HG02798 (cell line): ENCODE data around the gene PSMA5.

Source experiments
- ATAC-seq: cut with Tn5 transposase; IDR thresholded peaks from one replicate; pipeline ENCODE4 v1.9.1; 2021; ENCODE audit warnings: mild to moderate bottlenecking; ENCODE audit not compliant: unreplicated experiment, poor library complexity

PSMA5 gene

DNA sequence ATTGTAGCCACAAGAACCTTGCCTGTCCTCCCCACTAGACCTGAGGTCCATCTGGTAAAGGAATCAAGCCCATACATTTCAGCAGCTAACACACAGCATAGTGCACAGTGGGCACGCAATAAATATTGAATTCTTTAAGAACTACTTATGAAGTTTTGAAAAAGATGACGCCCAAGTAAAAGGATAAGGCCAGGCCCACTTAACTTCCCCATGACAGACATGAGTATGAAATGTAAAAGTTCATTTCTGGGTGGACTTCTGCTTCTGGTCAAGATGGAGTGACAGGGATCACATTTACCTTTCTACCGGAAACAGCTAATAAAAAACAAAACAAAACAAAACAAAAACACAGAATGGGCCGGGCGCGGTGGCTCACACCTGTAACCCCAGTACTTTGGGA lies 54.0 kb downstream of the PSMA5 start:
- no peak for ATAC-seq

DNA sequence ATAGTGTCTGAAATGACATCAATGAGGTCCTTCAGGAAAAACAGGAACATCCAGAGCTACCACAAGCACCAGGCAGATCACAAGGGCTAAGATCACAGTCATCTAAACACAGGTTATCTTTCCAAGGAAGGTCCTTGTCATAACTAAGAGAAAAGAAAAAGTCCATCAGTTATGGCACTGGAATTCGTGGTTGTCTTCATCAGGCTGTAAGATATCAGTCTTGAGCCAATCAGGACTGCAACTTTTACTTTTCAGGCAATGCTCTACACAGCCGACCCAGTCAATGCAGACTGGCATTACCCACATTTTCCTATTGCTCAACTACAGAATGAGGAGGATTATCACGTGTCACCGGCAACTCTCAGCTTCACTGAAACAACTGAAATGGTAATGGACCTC lies 54.9 kb downstream of the PSMA5 start:
- no peak for ATAC-seq

DNA sequence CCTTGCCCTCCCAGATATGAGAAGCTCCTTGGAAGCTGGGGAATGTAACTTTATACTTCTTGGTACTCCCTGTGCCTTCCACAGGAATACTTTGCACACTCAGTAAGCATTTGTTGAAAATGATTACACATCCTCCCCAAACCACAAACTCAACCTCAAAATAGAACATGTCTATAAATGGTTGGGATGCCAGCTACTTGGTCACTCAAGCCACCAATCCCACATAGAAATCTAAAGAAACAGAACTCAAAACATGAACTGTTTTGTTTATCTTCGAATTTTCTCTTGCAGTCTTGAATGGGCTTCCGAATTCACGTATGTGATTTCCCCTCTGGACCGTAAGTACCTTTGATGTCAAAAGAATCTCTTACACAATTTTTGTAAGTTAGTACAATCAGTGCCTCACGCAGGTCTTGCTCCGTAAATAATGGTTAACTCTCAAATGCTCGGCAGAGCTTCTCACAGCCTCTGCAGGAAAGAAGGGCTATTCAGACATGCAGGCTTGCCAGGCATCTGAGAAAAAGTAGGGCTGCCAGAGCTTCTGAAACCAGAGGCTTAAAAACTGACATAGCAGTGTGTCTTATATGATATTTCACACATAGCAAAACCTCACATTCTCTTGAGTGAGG lies 55.4 kb downstream of the PSMA5 start:
- no peak for ATAC-seq

DNA sequence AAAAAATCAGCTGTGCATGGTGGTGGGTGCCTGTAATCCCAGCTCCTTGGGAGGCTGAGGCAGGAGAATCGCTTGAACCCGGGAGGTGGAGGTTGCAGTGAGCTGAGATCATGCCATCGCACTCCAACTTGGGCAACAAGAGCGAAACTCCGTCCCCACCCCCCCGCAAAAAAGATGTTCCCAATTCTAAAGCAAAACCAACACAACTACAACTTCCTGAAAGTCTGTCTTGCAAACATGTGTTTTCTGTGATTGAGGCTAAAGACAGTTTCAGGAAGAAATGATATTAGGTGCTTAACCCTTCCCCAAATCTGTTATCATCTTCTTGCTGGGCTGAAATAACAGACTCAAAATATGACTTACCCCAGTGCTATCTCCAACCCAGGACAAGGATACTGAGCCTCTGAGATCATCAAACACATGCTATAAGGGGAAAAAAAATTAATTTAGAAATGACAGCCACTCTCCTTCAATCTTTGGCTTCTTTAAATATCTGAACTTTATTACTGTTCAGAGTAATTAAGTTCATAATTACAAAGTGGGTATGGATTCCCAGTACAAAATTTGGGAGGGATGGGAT lies 57.0 kb downstream of the PSMA5 start:
- no peak for ATAC-seq

DNA sequence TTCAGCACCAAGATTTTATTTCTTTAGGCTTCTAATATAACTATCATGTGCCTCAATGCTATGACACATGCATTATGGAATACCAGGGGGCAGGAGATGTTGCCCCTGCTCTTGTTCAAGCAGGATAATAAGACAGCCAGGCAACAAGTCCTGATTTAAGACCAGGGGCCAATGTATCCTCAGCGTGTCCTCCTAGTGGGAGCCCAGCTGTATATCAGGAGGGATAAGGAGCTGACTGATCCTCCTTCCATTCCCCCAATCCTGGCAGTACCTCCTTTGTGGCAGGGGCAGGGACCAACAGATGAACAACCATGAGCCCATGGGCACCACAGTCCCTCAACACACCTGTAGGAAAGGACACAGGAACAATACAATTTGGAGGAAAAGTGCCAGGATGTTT lies 57.8 kb downstream of the PSMA5 start:
- ATAC-seq, result no peak

DNA sequence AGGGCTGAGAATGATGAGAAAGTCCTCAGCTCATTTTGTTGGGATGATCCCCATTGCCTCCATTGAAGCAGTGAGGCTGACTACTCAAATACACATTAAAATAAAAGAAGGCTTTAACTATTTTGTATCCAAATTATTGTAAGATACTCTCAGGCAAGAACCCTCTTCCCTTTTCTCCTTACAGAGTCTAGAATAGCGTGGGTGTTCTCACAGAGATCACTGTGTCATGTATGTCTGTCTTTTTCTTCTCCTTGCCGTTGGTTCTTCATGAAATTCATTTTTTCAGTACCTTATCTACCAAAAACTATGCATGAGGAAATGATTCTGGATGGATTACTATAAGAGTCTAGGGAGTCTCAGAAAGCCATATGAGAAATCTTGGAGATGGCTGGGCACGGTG lies 58.6 kb downstream of the PSMA5 start:
- no peak for ATAC-seq

DNA sequence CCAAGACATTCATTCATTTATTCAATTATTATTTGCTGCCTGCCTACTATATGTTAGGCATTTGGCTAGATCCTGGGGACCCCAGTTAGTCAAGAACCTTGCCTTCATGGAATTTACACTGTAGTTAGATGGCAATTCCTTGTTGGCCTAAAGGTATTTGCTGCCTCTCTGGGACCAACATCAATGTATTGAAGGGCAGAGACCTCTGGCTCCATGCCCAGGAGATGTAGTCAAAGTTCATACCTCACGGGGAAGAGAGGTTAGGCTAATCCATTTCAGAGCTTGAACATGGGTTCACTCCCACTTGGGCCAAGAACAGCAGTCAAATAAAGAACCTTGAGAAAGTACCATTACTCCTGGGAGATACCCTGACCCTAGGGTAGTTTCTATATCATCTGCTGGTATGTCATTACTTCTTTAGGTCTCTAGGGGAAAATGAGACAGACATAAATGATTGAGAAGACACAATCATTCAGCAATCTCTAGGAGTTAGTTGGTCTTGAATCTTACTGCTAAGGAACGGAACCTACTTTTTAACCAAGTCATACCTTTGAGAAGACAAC lies 60.5 kb downstream of the PSMA5 start:
- ATAC-seq, result no peak

DNA sequence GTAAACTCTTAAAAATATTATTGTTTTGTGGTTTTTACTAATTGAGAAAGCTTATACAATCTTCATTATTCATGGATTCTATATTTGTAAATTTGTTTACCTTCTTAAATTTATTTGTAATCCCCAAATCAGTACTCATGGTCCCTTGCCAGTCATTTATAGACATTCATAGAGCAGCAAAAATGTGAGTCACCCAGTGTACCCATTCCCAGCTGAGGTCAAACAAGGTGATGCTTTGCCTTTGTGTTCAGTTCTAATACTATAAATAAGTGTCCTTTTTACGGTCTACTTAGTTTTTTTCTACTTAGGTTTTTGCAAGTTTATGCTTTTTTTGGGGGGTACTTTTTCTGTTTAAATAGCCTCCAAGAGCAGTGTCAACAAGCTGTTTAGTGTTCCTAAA lies 64.6 kb downstream of the PSMA5 start:
- ATAC-seq, result no peak

DNA sequence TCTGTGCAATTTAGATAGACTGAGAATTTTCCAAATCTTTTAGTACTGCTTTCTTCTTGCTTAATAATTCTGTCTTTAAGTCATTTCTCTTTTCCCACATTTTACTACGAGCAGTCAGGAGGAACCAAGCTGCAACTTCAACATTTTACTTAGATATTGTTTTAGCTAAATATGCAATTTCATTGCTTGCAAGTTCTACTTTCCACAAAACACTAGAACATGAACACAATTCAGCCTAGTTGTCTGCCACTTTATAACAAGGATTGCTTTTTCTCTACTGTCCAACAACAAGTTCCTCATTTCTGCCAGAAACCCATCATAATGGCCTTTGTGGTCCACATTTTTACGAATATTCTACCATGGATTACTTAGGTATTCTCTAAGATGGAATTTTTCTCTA lies 65.2 kb downstream of the PSMA5 start:
- ATAC-seq, result no peak

DNA sequence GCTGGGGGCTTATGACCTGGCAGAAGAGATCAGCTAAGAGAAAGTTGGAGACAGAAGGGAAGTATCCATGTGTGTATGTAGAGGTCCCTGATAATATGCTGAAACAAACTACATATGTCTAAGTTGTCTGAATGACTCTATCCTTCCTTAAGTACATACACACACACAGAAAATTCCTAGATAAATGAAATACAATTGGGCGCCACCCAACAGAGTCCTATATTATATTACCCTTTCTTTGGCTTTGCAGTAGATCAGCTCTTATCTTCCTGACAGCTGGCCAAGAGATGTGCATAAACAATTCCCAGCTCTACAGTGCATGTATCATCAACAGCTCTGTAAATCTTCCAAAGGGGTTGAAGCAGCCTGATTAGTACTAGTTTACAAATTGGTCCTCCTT lies 68.6 kb downstream of the PSMA5 start:
- ATAC-seq, result no peak

DNA sequence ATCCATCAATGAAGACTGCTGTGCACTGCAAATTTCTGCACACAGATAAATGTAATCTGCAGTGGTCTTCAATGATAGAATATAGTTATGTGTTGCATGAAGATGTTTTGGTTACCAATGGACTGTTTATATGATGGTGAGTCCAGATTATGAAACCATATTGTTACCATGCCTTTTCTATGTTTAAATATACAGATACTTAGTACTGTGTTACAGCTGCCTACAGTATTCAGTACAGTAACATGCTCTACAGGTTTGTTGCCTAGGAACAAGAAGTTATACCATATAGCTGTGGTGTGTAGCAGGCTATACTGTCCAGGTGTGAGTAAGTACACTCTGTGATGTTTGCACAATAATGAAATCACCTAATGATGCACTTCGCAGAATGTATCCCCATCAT lies 69.3 kb downstream of the PSMA5 start:
- no peak for ATAC-seq

DNA sequence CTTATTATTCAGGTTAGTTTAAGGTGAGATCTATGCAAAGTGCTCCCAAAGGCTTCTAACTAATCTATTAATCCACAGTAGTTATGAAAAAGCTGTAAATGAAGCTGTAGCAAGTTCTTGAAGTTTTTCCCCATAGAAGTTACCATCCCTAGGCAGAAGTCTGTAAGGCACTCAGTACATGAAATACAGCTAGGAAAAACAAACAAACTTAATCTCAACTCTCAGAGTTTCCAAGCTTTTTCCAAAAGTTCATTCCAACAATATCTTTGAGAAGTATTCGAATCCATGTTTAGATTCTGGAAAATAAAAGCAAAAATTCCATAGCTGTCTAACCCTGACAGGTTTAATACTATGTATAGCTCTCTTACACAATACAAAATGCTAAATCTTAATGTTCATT lies 69.7 kb downstream of the PSMA5 start:
- no peak for ATAC-seq

DNA sequence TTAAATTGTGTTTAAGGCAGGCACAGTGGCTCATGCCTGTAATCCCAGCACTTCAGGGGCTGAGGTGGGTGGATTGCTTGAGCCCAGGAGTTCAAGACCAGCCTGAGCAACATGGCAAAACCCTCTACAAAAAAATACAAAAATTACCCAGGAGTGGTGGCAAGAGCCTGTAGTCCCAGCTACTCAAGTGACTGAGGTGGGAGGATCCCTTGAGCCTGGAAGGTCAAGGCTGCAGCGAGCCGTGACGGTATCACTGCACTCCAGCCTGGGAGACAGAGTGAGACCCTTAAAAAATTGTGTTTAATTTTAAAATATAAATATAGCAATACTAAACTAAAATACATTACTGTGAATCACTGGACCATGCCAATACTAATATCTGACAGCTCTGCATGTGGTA lies 71.3 kb downstream of the PSMA5 start:
- ATAC-seq, result no peak

DNA sequence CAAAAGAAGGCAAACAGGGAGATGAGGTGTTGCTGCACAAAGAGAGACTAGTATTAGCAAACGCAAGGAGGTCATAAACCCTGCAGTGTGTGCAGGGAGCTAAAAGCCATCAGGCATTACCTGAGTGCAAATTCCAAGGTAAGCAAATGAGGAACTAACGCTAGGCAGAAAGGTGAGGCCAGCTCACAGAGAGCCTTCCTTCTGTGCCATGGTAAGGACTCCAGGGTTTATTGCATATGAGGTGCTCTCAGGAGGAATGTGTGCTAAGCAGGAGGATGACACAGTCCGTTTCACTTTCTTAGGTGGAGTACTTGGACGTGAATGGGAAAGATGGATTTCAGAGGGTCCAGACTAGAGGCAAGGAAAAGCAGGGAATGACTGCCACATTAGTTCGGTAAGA lies 74.8 kb downstream of the PSMA5 start:
- ATAC-seq, result no peak

DNA sequence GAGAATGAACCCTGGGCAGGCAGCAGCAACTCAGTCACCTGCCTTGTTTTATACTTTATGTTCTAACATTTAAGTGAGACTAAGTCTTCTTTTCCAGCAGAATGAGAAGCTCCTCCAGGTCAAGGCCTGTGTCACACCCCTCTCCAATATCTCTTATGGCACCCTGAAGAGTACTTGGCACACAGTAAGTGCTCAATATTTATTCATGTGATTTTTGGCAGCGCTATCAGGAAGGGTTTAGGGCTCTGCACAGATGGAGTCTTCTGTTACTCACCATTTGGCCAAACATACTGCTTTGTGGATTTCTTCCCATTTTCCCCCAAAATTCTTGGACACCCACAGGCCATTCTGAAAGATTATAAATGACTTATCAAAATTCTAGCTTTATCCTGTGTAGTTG lies 75.6 kb downstream of the PSMA5 start:
- no peak for ATAC-seq

DNA sequence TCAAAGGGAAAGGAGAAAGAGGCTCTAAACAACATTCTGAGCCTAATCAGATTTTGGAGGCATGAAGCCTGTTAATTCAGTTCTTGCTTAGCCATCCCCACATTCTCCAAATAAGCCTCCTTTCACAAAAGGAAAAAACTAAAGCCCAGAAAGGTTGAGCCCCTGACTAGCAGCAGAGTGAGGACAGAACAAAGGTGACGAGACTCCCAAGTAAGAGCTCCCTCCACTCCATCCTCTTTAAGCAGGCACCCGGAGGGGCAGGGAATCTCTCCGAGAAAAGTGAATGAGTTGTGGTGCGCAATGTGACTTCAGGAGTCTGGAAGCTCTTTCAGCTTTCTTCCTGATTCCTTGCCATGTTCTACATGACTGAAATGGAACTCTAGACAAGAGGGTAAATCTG lies 76.1 kb downstream of the PSMA5 start:
- ATAC-seq, result no peak
